HG03354 (cell line): Measurements from ENCODE around the gene ARID3B.
"Not testable (repeated sequence)": the region's sequence is repeated elsewhere in the genome, so short reads cannot be mapped to it uniquely, and the experiment has no call there.

Experiments
- ATAC-seq: cut with Tn5 transposase; IDR thresholded peaks from one replicate; pipeline ENCODE4 v1.9.1; 2021; ENCODE audit warnings: mild to moderate bottlenecking; ENCODE audit not compliant: unreplicated experiment, poor library complexity, severe bottlenecking

The ARID3B gene

GRCh38 chr15:74563442-74563841, 22.4 kb downstream of the ARID3B start:
- ATAC-seq: no peak

GRCh38 chr15:74564182-74564581, 23.2 kb downstream of the ARID3B start:
- no peak for ATAC-seq

- no peak for ATAC-seq
These were observed 24.5 kb downstream of the ARID3B start for GRCh38 chr15:74565381-74566085.

GRCh38 chr15:74568594-74568993, 27.6 kb downstream of the ARID3B start:
- no peak for ATAC-seq

- ATAC-seq: no peak
These were observed 28.7 kb downstream of the ARID3B start for GRCh38 chr15:74569731-74570070.

GRCh38 chr15:74571191-74571590, 30.2 kb downstream of the ARID3B start:
- no peak for ATAC-seq

DNA sequence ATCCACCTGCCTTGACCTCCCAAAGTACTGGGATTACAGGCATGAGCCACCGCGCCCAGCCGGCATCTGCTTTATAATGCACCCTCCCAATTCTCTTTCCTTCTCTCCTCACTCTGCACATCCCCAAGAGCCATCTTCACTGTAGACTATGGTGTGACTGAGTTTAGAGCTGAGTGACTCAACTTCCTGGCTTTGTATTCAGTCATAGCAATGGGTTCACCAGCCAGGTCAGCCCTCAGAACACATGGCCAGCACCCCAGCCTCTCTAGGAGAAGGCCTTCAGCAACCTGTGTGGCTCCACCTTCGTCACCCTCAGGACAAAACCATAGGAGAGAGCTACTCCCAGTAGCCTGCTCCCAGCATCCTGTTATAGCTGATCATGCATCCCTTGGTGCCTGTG, 33.0 kb downstream of the ARID3B start:
- ATAC-seq: no peak

- no peak for ATAC-seq
These were observed 37.5 kb downstream of the ARID3B start for GRCh38 chr15:74578496-74578994.

DNA sequence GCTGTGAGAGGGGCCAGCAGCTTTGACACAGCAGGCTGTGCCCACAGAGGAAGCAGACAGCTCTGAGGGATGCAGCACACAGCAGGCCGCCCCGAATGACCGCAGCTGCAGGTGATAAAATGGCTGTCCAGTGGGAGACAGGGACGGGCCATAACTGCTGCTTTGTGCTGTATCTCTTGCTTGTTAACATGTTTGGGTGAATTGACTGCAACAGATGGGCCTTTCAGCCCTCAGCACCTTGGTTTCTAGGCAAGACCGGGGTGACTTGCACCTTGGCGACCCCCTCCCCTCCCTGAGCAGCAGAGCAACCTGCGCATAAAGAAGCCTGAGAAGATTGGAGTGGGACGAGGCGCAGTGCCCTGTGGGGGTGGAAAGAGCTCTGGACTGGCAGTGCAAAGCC, 38.0 kb downstream of the ARID3B start:
- no peak for ATAC-seq

- no peak for ATAC-seq
These were observed 39.7 kb downstream of the ARID3B start for GRCh38 chr15:74580538-74581350.

GRCh38 chr15:74584204-74584603, 43.2 kb downstream of the ARID3B start:
- no peak for ATAC-seq

GRCh38 chr15:74584779-74585178, 43.8 kb downstream of the ARID3B start:
- no peak for ATAC-seq

DNA sequence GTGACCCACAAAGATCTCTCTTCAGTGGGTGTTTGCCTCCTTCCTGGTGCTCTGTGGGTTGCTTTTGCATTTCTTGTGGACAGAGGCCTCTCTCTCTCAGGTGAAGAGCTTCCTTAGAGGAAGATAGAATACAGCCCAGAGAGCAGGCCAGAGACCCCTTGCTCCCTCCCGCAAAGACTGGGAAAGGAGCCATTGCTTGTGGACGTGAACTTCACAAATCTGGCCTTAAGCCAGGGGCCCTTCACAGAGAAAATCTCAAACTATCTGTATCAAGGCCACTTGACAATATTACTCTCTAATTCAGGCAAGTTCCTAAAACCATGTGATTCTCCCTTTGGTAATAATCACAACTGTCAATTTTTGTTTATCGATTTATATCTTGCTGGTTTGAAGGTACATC, 44.2 kb downstream of the ARID3B start:
- ATAC-seq: no peak

GRCh38 chr15:74585857-74586256, 44.8 kb downstream of the ARID3B start:
- no peak for ATAC-seq

DNA sequence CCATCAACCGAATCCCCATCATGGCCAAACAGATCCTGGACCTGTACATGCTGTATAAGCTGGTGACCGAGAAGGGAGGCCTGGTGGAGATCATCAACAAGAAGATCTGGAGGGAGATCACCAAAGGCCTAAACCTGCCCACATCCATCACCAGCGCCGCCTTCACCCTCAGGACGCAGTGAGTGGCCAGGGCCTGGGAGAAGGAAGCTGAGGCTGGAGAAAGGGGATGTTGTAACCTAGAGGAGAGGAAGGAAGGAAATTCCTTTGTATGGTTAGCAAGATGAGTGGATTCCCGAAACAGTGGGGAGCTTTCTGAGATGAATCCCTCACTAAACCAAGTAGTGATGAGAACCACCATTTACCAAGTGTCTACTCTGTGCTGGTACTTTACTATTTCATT, 48.8 kb downstream of the ARID3B start:
- ATAC-seq: no peak

DNA sequence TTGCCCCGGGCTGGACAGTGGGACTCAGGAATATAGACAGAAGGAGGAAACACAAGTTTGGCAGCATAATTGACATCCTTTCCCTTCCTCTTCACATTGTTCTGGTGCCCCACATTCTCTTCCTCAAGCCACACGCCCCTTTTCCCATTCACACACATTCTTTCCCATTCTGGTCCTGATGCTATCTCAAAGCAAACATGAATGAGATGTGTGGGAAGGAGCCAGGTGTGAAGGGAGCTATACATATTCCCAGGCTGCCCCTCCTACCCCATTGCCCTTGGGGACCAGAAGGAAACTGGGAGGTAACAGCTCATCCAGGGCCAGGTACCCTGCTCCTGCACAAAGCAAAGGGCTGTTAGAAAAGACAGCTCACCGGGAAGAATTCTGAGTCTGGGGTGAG, 51.2 kb downstream of the ARID3B start:
- ATAC-seq: no peak

- ATAC-seq: no peak
These were observed 52.1 kb downstream of the ARID3B start for GRCh38 chr15:74593122-74593521.

DNA sequence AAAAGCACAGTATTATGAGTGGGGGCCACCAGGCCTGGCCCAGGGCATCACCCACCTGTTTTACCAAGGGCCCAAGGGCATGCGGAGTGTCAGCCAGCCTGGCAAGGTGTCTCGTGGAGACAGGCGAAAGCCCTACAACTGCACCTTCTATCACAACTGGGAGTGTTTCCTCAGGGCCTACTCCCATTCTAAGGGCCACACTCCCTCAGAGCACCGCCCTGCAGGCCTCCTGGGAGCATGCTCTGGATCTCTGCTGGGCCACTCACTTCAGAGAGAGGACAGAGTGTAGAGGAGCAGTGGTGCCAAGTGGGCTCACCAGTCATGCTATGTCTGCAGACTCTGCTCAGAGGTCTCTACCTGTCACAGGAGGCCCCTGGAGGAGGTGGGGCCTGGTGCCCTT, 53.4 kb downstream of the ARID3B start:
- ATAC-seq: no peak

- no peak for ATAC-seq
These were observed 54.3 kb downstream of the ARID3B start for GRCh38 chr15:74595271-74595670.

GRCh38 chr15:74596736-74597135, 55.7 kb downstream of the ARID3B start:
- not testable (repeated sequence) for ATAC-seq

GRCh38 chr15:74597146-74597705, 56.2 kb downstream of the ARID3B start:
- ATAC-seq: not testable (repeated sequence)
